Kidney (tissue), 14 donors: ENCODE measurements around the gene XPO4. TPM values are rescaled to one million over a fixed set of nuclear protein-coding genes. Genes with fewer than 3 reads are reported as not detected.

Experiments used
- DNase-seq, 5 donors: peaks; one replicate each; pipeline ENCODE4 v3.0.0-alpha.2; 2013 to 2020
- FAIRE-seq: peaks from 2 replicates; lab custom pipeline; 2012; peaks lifted over from hg19 to GRCh38; lab: Jason Lieb, UNC
- H3K27ac ChIP-seq, 2 donors: one replicate each; pipeline ENCODE4 v1.7.0; 2013; ENCODE audit warnings: low read depth in 2 of 2, low read length in 2 of 2, inconsistent platforms in 1 of 2
- H3K27me3 ChIP-seq: one replicate; pipeline ENCODE4 v1.7.1; 2013; ENCODE audit warnings: low read length, inconsistent platforms; ENCODE audit not compliant: control insufficient read depth, insufficient read depth
- H3K36me3 ChIP-seq, 3 donors: one replicate each; pipeline versions ENCODE4 v1.7.0 to v1.7.1; 2013; ENCODE audit warnings: low read length in 3 of 3, control low read depth in 1 of 3, inconsistent platforms in 1 of 3; ENCODE audit not compliant: insufficient read depth in 3 of 3, control insufficient read depth in 2 of 3
- H3K4me1 ChIP-seq, 3 donors: one replicate each; pipeline versions ENCODE4 v1.7.0 to v1.7.1; 2013; ENCODE audit warnings: low read length in 3 of 3, inconsistent platforms in 1 of 3, low read depth in 1 of 3; ENCODE audit not compliant: control insufficient read depth in 2 of 3, insufficient read depth in 2 of 3
- H3K4me3 ChIP-seq, 3 donors: one replicate each; pipeline versions ENCODE4 v1.7.0 to v1.8.1; 2013; ENCODE audit warnings: low read length in 3 of 3, control low read depth in 1 of 3, inconsistent platforms in 1 of 3
- H3K9ac ChIP-seq, 3 donors: one replicate each; pipeline versions ENCODE4 v1.7.0 to v1.7.1; 2013; ENCODE audit warnings: low read length in 3 of 3, control low read depth in 1 of 3, inconsistent platforms in 1 of 3
- H3K9me3 ChIP-seq, 3 donors: one replicate each; pipeline versions ENCODE4 v1.7.0 to v1.7.1; 2013; ENCODE audit warnings: low read length in 3 of 3, control low read depth in 1 of 3, inconsistent platforms in 1 of 3; ENCODE audit not compliant: control insufficient read depth in 2 of 3, insufficient read depth in 1 of 3
- CTCF ChIP-seq: IDR thresholded peaks from 3 replicates; pipeline ENCODE4 v1.5.1; 2012; ENCODE audit warnings: mild to moderate bottlenecking, moderate library complexity, borderline replicate concordance; ENCODE audit not compliant: insufficient read depth; ENCODE audit errors: extremely low read depth
- intact Hi-C: fragments of 100-400 bp; cut with DNase I; formaldehyde crosslinking; loops from one replicate; pipeline ENCODE4 v1.11.1; 2022
- polyA plus RNA-seq: library from polyadenylated mRNA; stranded (reverse); fragments of 350-450 nt; fragmentation: Illumina TruSeq; extraction: RNeasy Lipid Tissue Mini Kit (QIAGEN cat#74804); gene quantifications from one replicate; pipeline ENCODE4 v1.2.3, GENCODE V29; 2014; ENCODE audit warnings: low read depth, low replicate concordance; ENCODE audit not compliant: insufficient read depth
- total RNA-seq: library from RNA; stranded (reverse); fragmentation: NEBNext Ultra II Directional; extraction: Animal tissue kit (Norgen Biotek cat#: 25700); gene quantifications from one replicate; pipeline ENCODE4 v1.2.1, GENCODE V29; 2021
- donor health status: control.
- donor health status: control.
- donor health status: control.
- donor health status: control.
- donor health status: control.
- donor health status: DM: yes; HTN: yes; CAD: no.
- donor health status: Normal renal cell carcinoma (clear cell type).

XPO4 gene
- total and polyA plus RNA-seq, 2 donors from 2014 or later = 3.3 to 17.4 TPM

GRCh38 chr13:20789665-20790064, 112.9 kb downstream of the XPO4 start:
- H3K4me3 ChIP-seq = no peak overlapping the region
- H3K27ac ChIP-seq = no peak overlapping the region
- H3K9ac ChIP-seq = no peak overlapping the region
- intact Hi-C loops = no loop called here
- peaks cover 6 to 12% (median 9%) of the 10 kb centered on the region in 3 donors for H3K36me3 ChIP-seq
- H3K9me3 ChIP-seq = no peaks in the 10 kb centered on the region
- no peak for TF ChIP-seq CTCF
- H3K27me3 ChIP-seq = no peaks in the 10 kb centered on the region
- FAIRE-seq (no peak), DNase-seq (no peak)
- no peaks in the 10 kb centered on the region for H3K4me1 ChIP-seq

DNA sequence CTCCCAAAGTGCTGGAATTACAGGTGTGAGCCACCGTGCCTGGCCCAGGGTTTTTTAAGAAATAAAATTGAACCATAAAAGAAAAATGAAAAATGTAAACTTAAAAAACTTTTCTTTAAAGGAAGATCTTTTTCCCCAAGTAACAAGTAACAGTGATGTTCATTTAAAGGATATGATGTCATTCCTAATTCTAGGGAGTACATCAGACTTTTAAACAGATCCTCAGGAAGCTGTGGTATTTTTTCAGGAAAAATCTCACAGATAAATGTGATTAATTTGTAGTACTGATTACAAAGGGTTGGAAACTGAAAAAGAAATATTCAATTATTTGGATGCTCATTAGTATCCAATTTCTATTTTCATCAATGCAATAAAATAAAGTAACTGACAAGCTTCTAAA, 114.2 kb downstream of the XPO4 start:
- FAIRE-seq (no peak), DNase-seq (no peak)
- Histone ChIP-seq H3K27ac (no peak overlapping the region), H3K27me3 (no peaks in the 10 kb centered on the region), H3K4me3 (no peak overlapping the region), H3K9me3 (no peaks in the 10 kb centered on the region), H3K36me3 (peaks cover 6 to 12% (median 8%) of the 10 kb centered on the region in 3 donors), H3K9ac (no peak overlapping the region), H3K4me1 (no peaks in the 10 kb centered on the region)
- intact Hi-C loops = no loop called here
- no peak for TF ChIP-seq CTCF

DNA sequence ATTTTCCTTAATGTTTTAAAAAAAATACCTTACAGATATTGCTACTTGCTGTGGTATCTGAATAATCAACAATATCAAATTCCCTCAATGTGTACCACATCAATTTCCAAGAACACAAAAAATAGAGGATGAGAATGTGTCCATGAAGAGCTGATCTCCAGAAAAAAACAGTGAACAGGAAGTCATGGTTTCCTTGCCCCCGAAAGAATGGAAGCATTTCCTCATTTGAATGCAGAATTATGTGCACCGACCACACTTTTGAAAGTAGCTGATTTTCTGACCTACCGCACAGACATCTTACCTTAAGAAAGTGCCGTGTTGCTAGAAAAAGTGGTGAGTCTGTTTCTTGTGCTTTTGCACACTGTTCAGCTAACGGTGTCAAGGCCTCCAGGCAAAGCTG, 115.4 kb downstream of the XPO4 start:
- H3K9me3 ChIP-seq = no peaks in the 10 kb centered on the region
- intact Hi-C loops = no loop called here
- no peaks in the 10 kb centered on the region for H3K27me3 ChIP-seq
- no peak overlapping the region for H3K4me3 ChIP-seq
- no peak overlapping the region for H3K9ac ChIP-seq
- peaks cover 6 to 14% (median 8%) of the 10 kb centered on the region in 3 donors for H3K36me3 ChIP-seq
- DNase-seq = no peak
- no peak for FAIRE-seq
- H3K27ac ChIP-seq = no peak overlapping the region
- no peaks in the 10 kb centered on the region for H3K4me1 ChIP-seq
- no peak for TF ChIP-seq CTCF

- Histone ChIP-seq H3K9ac (no peak overlapping the region), H3K36me3 (peaks cover 0 to 9% (median 0%) of the 10 kb centered on the region in 3 donors), H3K27me3 (no peaks in the 10 kb centered on the region), H3K4me3 (no peak overlapping the region), H3K4me1 (no peaks in the 10 kb centered on the region), H3K9me3 (no peaks in the 10 kb centered on the region), H3K27ac (no peak overlapping the region)
- no peak for TF ChIP-seq CTCF
- intact Hi-C loops = no loop called here
- FAIRE-seq (no peak), DNase-seq (no peak)
Measured at GRCh38 chr13:20782116-20782708, 120.3 kb downstream of the XPO4 start.
